Measurements from ENCODE around the gene NARS2.

NARS2 gene

GRCh38 chr11:78588517-78588916 lies 13.9 kb upstream of the NARS2 start:
- H3K4me3 ChIP-seq (ENCODE audit: low read depth, low read length), result no peak overlapping the region
- no peak for TF ChIP-seq CTCF (IDR thresholded peaks at IDR 0.05; ENCODE audit: low read depth, low read length)

DNA sequence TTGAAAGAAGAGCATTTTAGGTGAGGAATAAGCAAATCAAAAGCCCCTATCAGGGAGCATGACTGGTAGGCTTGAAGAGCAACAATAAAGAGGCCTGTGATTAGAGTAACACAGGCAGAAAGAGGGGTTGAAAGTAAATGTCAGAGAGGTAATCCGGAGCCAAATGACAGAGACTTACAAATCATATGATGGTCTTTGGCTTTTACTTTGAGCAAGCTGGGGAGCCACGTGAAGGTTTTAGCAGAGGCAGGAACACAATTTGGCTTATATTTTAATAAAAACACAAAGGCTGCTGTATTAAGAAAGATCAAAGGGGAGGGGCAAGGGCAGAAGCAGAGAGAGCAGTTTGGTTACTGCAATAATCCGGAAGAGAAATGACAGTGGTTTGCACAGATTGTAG lies 12.8 kb upstream of the NARS2 start:
- no peak for TF ChIP-seq CTCF (IDR thresholded peaks at IDR 0.05; ENCODE audit: low read depth, low read length)
- no peak overlapping the region for H3K4me3 ChIP-seq (ENCODE audit: low read depth, low read length)

- TF ChIP-seq CTCF (IDR thresholded peaks at IDR 0.05; ENCODE audit: low read depth, low read length), result peak; percentile 41; the same call in 1 of the 2 replicates
- no peak overlapping the region for H3K4me3 ChIP-seq (ENCODE audit: low read depth, low read length)
These were observed 11.9 kb upstream of the NARS2 start for GRCh38 chr11:78586452-78587046.

DNA sequence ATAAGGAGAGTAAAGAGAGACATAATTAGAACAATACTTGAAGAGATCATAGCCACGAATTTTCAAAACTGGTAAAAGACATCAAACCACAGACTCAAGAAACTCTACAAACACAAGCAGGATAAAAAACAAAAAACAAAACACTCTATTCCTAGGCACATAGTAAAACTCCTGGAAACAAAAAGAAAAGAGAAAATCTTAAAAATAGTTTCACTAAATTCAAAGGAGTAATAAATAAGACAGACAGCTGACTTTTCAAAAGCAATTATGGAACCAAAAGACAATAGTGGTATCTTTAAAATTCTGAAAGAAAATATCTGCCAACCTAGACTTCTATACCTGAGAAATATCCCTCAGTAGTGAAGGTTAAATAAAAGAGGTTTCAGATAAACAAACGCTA lies 9.2 kb upstream of the NARS2 start:
- no peak for TF ChIP-seq CTCF (IDR thresholded peaks at IDR 0.05; ENCODE audit: low read depth, low read length)
- no peak overlapping the region for H3K4me3 ChIP-seq (ENCODE audit: low read depth, low read length)

DNA sequence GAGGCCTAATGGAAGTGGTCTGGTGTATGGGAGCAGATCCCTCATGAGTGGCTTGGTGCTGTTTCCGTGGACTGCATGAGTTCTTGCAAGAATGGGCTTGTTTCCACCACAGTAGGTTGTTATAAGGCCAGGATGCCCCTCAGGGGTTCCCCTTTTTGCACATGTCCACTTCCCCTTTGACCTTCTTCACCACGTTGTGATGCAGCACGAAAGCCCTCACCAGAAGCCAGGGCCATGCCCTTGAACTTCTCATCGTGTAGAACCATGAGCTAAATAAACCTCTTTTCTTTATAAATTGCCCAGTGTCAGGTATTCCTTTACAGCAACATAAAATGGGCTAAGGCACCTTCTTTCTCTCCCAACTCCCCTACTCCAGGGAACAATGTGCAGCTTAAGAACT lies 2.8 kb upstream of the NARS2 start:
- no peak for TF ChIP-seq CTCF (IDR thresholded peaks at IDR 0.05; ENCODE audit: low read depth, low read length)
- H3K4me3 ChIP-seq (ENCODE audit: low read depth, low read length), result no peak overlapping the region

GRCh38 chr11:78576549-78577097 lies 2.0 kb upstream of the NARS2 start:
- no peak overlapping the region for H3K4me3 ChIP-seq (ENCODE audit: low read depth, low read length)
- no peak for TF ChIP-seq CTCF (IDR thresholded peaks at IDR 0.05; ENCODE audit: low read depth, low read length)

DNA sequence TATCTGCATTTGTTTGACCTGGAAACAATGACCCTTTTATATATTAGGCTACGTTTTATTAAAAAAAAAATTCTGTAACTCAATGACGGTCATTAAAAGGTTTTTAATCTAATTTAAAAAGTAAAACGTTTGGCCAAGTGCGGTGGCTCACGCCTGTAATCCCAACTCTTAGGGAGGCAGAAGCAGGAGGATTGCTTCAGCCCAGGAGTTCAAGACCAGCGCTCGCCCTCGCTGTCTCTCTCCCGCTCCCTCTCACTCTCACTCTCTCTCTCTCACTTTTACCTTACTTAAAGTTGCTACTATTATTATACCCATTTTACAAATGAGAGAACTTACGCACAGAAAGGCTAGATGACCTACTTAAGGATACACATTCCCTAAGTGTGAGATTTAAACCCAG lies 814 bp upstream of the NARS2 start:
- H3K4me3 ChIP-seq (ENCODE audit: low read depth, low read length), result peak overlapping the region; percentile 92
- no peak for TF ChIP-seq CTCF (IDR thresholded peaks at IDR 0.05; ENCODE audit: low read depth, low read length)

All from WI38 (cell line).